Neural progenitor cell (in vitro differentiated cells): ENCODE data around the gene PSMD14. TPM values are rescaled to one million over a fixed set of nuclear protein-coding genes. Genes with fewer than 3 reads are reported as not detected.

Source experiments
- DNase-seq: peaks from one replicate; pipeline ENCODE4 v3.0.0-alpha.2; 2016; ENCODE audit warnings: low spot score
- H2AFZ ChIP-seq: fragments of 200-600 bp; sonication (generic); replicated peaks from 2 replicates; pipeline ENCODE4 v1.6.1; 2016; ENCODE audit warnings: antibody characterized with exemption
- H3F3A ChIP-seq: fragments of 200-600 bp; sonication (generic); 2 replicates; pipeline ENCODE4 v1.6.1; 2016; ENCODE audit warnings: antibody characterized with exemption, low read depth
- H3K27ac ChIP-seq: fragments of 200-600 bp; sonication (generic); 2 replicates; pipeline ENCODE4 v1.5.1; 2016; ENCODE audit warnings: mild to moderate bottlenecking
- H3K27me3 ChIP-seq: fragments of 200-600 bp; sonication (generic); 2 replicates; pipeline ENCODE4 v1.6.1; 2016; ENCODE audit warnings: mild to moderate bottlenecking, moderate library complexity
- H3K36me3 ChIP-seq: fragments of 200-600 bp; sonication (generic); 2 replicates; pipeline ENCODE4 v1.5.1; 2016
- H3K4me1 ChIP-seq: fragments of 200-600 bp; sonication (generic); 2 replicates; pipeline ENCODE4 v1.6.1; 2016; ENCODE audit warnings: mixed run types
- H3K4me2 ChIP-seq: fragments of 200-600 bp; sonication (generic); 2 replicates; pipeline ENCODE4 v1.6.1; 2016
- H3K4me3 ChIP-seq: fragments of 200-600 bp; sonication (generic); 2 replicates; pipeline ENCODE4 v1.5.1; 2016
- H3K79me2 ChIP-seq: fragments of 200-600 bp; sonication (generic); 2 replicates; pipeline ENCODE4 v1.6.1; 2016; ENCODE audit warnings: low read depth
- H3K9ac ChIP-seq: fragments of 200-600 bp; sonication (generic); 2 replicates; pipeline ENCODE4 v1.6.1; 2016
- H3K9me3 ChIP-seq: fragments of 200-600 bp; sonication (generic); 2 replicates; pipeline ENCODE4 v1.5.1; 2016; ENCODE audit warnings: low read depth
- H4K20me1 ChIP-seq: fragments of 200-600 bp; sonication (generic); 2 replicates; pipeline ENCODE4 v1.6.1; 2016; ENCODE audit warnings: low read depth
- H3K27ac Mint-ChIP-seq: 3 replicates; pipeline ENCODE4 v1.8.0; 2021; ENCODE audit warnings: mixed read lengths
- H3K27me3 Mint-ChIP-seq: 2 replicates; pipeline ENCODE4 v1.8.0; 2022; ENCODE audit warnings: low read depth, mild to moderate bottlenecking, inconsistent platforms, moderate library complexity, mixed read lengths; ENCODE audit not compliant: insufficient read depth
- H3K36me3 Mint-ChIP-seq: 3 replicates; pipeline ENCODE4 v1.8.0; 2021; ENCODE audit warnings: mixed read lengths
- H3K4me1 Mint-ChIP-seq: 3 replicates; pipeline ENCODE4 v1.8.0; 2021; ENCODE audit warnings: mixed read lengths
- H3K4me3 Mint-ChIP-seq: 3 replicates; pipeline ENCODE4 v1.8.0; 2021; ENCODE audit warnings: mild to moderate bottlenecking, moderate library complexity, mixed read lengths
- H3K9me3 Mint-ChIP-seq: 3 replicates; pipeline ENCODE4 v1.8.0; 2020; ENCODE audit warnings: mixed read lengths
- EZH2 ChIP-seq: fragments of 200-600 bp; sonication (generic); IDR thresholded peaks from 2 replicates; pipeline ENCODE4 v1.6.1; 2017; ENCODE audit warnings: antibody characterized with exemption, mild to moderate bottlenecking, moderate library complexity
- EZH2phosphoT487 ChIP-seq: fragments of 200-600 bp; sonication (generic); IDR thresholded peaks from 2 replicates; pipeline ENCODE4 v1.6.1; 2017; ENCODE audit warnings: antibody characterized with exemption
- total RNA-seq: library from RNA; depleted of rRNA; stranded (reverse); fragments of >200 nt; gene quantifications from 2 replicates; pipeline ENCODE4 v1.2.3, GENCODE V29; 2015; ENCODE audit warnings: low replicate concordance
- TF ChIP-seq, protein P1 (sequence below): fragments of 200-600 bp; sonication (generic); IDR thresholded peaks from 2 replicates; pipeline ENCODE4 v1.5.1; 2017; ENCODE audit warnings: antibody characterized with exemption, mild to moderate bottlenecking

The PSMD14 gene
- total RNA-seq, 1 donor from 2014 or later: 152 TPM

DNA sequence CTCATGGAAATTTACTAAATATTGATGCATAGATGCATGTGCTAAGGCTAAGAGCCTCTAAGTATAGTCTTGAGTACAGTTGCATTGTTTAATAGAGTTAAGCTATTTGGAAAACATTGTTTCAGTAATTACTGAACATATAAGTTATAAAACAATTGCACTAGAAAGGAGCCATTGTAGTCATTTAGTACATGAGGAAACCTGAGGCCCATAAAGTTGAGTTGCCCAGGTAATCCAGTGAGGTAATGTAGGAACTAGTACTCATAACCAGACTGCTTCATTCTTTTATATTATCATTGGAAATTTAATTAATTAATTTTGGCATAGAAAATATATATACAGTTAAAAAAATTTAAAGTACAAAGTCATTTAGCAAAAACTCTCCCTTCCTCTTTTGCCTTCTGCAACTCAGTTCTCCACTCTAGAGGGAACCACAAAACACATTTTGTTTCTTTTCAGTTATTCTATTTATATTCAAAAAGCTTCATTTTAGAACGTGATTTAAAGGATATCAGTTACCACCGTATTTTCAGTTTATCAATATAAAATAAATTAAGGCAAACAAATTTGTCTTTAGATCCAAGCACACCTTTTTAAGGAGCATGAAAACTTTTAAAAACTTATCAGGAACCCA, 80.0 kb downstream of the PSMD14 start:
- no peaks in the 10 kb centered on the region for H3F3A ChIP-seq
- no peak overlapping the region for H3K4me2 ChIP-seq
- Mint-ChIP-seq H3K9me3 (no peaks in the 10 kb centered on the region), H3K4me3 (no peak overlapping the region), H3K27ac (no peak overlapping the region), H3K4me1 (no peaks in the 10 kb centered on the region), H3K36me3 (peaks cover 16% of the 10 kb centered on the region), H3K27me3 (no peaks in the 10 kb centered on the region)
- H4K20me1 ChIP-seq: no peaks in the 10 kb centered on the region
- no peak for DNase-seq
- no peaks in the 10 kb centered on the region for H3K79me2 ChIP-seq
- H3K9me3 ChIP-seq: no peaks in the 10 kb centered on the region
- no peak overlapping the region for H3K4me3 ChIP-seq
- no peak overlapping the region for H3K9ac ChIP-seq
- TF ChIP-seq EZH2: no peak
- TF ChIP-seq, protein P1, sequence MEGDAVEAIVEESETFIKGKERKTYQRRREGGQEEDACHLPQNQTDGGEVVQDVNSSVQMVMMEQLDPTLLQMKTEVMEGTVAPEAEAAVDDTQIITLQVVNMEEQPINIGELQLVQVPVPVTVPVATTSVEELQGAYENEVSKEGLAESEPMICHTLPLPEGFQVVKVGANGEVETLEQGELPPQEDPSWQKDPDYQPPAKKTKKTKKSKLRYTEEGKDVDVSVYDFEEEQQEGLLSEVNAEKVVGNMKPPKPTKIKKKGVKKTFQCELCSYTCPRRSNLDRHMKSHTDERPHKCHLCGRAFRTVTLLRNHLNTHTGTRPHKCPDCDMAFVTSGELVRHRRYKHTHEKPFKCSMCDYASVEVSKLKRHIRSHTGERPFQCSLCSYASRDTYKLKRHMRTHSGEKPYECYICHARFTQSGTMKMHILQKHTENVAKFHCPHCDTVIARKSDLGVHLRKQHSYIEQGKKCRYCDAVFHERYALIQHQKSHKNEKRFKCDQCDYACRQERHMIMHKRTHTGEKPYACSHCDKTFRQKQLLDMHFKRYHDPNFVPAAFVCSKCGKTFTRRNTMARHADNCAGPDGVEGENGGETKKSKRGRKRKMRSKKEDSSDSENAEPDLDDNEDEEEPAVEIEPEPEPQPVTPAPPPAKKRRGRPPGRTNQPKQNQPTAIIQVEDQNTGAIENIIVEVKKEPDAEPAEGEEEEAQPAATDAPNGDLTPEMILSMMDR: no peak
- no peak overlapping the region for H3K27ac ChIP-seq
- peaks cover 3% of the 10 kb centered on the region for H3K36me3 ChIP-seq
- H3K4me1 ChIP-seq: no peaks in the 10 kb centered on the region
- no peak overlapping the region for H2AFZ ChIP-seq
- H3K27me3 ChIP-seq: no peaks in the 10 kb centered on the region

- DNase-seq: no peak
- H3K27ac ChIP-seq: no peak overlapping the region
- Mint-ChIP-seq H3K27ac (no peak overlapping the region), H3K9me3 (no peaks in the 10 kb centered on the region), H3K4me3 (no peak overlapping the region), H3K4me1 (no peaks in the 10 kb centered on the region), H3K36me3 (peaks cover 24% of the 10 kb centered on the region), H3K27me3 (no peaks in the 10 kb centered on the region)
- H3K9me3 ChIP-seq: no peaks in the 10 kb centered on the region
- no peak overlapping the region for H3K9ac ChIP-seq
- no peak overlapping the region for H3K4me3 ChIP-seq
- TF ChIP-seq, protein P1: no peak
- TF ChIP-seq EZH2 (no peak), EZH2phosphoT487 (no peak)
- H3K4me2 ChIP-seq: no peak overlapping the region
- no peak overlapping the region for H2AFZ ChIP-seq
- H3K79me2 ChIP-seq: no peaks in the 10 kb centered on the region
- H4K20me1 ChIP-seq: no peaks in the 10 kb centered on the region
- H3F3A ChIP-seq: no peaks in the 10 kb centered on the region
- no peaks in the 10 kb centered on the region for H3K4me1 ChIP-seq
- H3K27me3 ChIP-seq: no peaks in the 10 kb centered on the region
- H3K36me3 ChIP-seq: peaks cover 7% of the 10 kb centered on the region
Observed at GRCh38 chr2:161391737-161392506, 83.7 kb downstream of the PSMD14 start.

DNA sequence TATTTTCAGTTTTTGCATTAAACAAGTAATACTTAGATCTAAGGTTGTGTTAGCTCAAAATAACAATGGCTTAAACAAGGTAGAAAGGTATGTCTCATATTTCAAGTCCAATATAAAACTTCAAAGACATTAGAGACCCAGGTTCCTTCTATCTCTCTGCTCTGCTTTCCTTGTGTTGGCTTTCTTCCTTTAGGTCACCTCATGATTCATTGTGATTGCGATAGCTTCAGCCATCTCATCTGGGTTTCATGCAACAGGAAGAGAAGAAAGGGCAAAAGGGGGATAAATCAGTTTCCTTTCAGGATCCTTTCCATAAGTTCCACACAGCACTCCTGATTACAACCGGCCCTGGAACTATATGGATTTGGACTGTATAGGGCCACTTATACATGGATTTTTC, 91.9 kb downstream of the PSMD14 start:
- H3K27me3 Mint-ChIP-seq: no peaks in the 10 kb centered on the region
- no peaks in the 10 kb centered on the region for H3F3A ChIP-seq
- no peaks in the 10 kb centered on the region for H3K4me1 Mint-ChIP-seq
- no peak overlapping the region for H3K27ac ChIP-seq
- no peaks in the 10 kb centered on the region for H3K79me2 ChIP-seq
- no peak overlapping the region for H3K27ac Mint-ChIP-seq
- H3K36me3 ChIP-seq: peaks cover 12% of the 10 kb centered on the region
- TF ChIP-seq, protein P1: no peak
- TF ChIP-seq EZH2 (no peak), EZH2phosphoT487 (no peak)
- H3K9me3 ChIP-seq: no peaks in the 10 kb centered on the region
- no peaks in the 10 kb centered on the region for H3K27me3 ChIP-seq
- DNase-seq: no peak
- no peak overlapping the region for H3K9ac ChIP-seq
- no peak overlapping the region for H2AFZ ChIP-seq
- H3K4me3 Mint-ChIP-seq: no peak overlapping the region
- H3K4me3 ChIP-seq: no peak overlapping the region
- H3K4me1 ChIP-seq: no peaks in the 10 kb centered on the region
- H3K36me3 Mint-ChIP-seq: peaks cover 23% of the 10 kb centered on the region
- H4K20me1 ChIP-seq: peaks cover 5% of the 10 kb centered on the region
- no peak overlapping the region for H3K4me2 ChIP-seq
- no peaks in the 10 kb centered on the region for H3K9me3 Mint-ChIP-seq
